GM18873 (cell line): ENCODE results near the gene B3GALT6.
"Not testable (repeated sequence)": the region's sequence is repeated elsewhere in the genome, so short reads cannot be mapped to it uniquely, and the experiment has no call there.

Experiments
- ATAC-seq: cut with Tn5 transposase; IDR thresholded peaks from one replicate; pipeline ENCODE4 v1.9.1; 2021; ENCODE audit warnings: mild to moderate bottlenecking, moderate library complexity, moderate number of reproducible peaks; ENCODE audit not compliant: unreplicated experiment, low FRiP score

The B3GALT6 gene

DNA sequence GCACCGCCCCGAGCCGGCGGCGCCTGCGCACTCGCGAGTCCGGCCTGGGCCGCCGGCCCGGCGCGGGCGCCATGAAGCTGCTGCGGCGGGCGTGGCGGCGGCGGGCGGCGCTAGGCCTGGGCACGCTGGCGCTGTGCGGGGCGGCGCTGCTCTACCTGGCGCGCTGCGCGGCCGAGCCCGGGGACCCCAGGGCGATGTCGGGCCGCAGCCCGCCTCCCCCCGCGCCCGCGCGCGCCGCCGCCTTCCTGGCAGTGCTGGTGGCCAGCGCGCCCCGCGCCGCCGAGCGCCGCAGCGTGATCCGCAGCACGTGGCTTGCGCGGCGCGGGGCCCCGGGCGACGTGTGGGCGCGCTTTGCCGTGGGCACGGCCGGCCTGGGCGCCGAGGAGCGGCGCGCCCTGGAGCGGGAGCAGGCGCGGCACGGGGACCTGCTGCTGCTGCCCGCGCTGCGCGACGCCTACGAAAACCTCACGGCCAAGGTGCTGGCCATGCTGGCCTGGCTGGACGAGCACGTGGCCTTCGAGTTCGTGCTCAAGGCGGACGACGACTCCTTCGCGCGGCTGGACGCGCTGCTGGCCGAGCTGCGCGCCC is at the start of gene B3GALT6:
TSS of gene B3GALT6 (plus strand) at position 30 of the 588 bp plus-strand sequence. CDS start at position 72, 42 bp downstream.
- ATAC-seq = no peak

DNA sequence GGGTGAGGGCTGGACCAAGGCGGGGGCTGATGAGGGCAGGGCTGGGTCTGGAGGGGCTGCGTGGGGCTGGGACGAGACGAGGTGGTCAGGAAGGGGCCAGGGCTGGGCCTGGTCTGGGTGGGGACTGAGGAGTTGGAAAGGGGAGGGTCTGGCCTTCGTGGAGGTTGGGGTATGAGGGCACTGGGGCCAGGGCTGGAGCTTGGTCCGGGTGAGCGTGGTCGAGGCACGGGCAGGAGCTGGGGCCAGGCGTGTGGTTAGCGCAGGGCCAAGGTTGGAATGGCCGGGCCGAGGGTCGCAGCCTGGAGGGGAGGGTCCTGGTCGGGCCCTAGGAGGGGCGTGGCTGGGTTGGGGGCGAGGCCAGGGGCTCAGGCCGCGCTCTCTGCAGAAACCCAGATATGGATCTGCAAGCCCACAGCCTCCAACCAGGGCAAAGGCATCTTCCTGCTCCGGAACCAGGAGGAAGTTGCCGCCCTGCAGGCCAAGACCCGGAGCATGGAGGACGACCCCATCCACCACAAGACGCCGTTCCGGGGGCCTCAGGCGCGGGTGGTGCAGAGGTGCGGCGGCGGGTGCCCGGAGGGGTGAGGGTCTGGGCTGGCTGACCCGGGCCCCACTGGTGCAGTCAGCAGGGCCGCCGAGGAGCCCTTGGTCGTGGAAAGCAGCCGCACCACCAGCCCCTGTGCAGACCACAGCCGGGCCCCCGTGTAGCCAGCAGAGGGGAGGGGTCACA is 49.4 kb upstream of the B3GALT6 start:
- ATAC-seq = no peak

DNA sequence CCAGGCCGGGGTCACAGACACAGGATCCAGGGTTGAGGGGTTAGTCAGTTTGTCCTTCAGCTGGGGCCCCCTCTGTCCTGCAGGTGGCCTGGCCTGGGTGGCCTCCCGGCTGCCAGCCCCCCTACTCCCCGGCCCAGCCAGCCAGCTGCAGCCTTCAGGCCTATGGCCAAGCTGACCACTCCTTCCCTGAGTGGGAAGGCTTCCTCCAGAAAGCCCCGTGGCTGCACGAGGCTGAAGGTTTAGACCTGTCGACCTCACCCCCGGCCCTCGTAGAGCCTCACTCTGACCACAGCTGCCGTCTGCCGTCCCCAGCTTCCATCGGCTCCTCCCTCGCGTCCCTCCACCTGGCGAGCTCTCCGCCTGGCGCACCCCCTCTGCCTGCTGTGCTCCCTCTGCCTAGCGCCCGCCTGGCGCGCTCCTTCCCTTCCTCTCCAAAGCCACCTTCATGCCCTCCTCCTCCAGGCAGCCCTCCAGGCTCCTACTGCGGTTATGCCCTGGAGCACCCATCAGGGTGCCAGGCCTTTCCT is 48.8 kb upstream of the B3GALT6 start:
- ATAC-seq = no peak

DNA sequence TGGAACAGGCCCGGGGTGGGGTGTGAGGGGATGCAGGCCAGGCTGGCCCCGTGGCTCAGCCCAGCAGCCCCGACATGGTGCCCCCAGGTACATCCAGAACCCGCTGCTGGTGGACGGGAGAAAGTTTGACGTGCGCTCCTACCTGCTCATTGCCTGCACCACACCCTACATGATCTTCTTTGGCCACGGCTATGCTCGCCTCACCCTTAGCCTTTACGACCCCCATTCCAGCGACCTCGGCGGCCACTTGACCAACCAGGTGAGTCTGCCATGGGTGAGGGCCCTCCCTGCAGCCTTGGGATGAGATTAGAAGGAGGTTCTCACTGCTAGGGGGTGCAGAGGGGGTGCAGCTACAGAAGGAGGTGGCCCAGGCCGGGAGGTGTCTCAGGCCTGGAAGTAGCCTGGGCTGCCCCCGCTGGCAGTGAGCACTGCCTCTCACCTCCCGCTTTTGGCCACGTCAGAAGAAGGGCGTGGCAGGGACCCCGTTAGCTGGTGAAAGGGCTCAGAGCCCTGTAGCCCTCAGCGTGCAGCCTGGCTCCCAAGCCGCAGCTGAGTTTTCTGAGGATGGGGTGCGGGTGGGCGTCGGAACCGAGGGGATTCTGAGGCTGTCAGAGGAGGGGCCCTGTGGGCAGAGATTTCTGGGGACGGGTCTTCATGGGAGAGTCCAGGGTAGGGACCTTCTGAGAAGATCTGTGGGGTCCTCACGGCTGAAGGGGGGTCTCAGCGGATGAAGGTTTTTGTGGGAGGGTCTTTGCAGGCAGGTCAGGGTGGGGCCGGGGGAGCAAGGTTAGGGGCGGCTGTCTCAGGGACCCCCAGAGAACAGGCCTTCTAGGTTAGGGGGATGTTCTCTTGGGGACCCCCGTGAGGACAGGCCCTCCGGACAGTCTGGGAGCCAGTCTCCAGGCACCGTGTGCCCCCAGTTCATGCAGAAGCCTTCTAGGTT is 47.9 kb upstream of the B3GALT6 start:
- no peak for ATAC-seq

DNA sequence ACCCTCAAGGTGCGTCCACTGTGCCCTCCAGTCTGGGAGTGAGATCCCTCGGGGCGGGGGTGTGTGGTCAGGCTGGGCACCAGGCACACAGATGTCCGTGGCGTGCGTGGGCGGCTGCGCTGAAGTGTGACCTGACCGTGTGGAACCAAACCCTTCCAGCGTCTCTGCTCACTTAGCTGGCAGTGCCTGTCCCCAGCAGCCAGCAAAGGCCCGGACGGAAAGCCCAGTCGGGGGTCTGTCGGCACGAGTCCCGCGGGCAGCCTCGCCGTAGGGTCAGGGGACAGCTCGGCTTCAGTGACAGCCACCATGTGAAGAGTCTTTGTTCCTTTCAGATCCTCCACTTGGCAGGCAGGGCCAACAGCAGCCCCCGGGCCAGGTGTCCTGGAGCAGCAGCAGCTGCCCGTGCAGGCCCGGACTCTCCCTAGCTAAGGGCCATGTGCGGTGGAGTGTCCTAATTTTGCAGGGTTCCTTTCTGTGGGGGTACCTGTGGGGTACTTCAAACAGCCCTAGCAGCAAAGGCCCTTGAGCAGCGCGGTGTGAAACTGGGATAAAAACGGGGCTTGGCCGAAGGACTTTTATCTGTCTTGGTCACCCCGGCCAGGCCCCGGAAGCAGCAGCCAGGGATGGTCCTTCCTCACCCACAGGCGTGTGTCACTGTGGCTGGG is 46.8 kb upstream of the B3GALT6 start:
- no peak for ATAC-seq

DNA sequence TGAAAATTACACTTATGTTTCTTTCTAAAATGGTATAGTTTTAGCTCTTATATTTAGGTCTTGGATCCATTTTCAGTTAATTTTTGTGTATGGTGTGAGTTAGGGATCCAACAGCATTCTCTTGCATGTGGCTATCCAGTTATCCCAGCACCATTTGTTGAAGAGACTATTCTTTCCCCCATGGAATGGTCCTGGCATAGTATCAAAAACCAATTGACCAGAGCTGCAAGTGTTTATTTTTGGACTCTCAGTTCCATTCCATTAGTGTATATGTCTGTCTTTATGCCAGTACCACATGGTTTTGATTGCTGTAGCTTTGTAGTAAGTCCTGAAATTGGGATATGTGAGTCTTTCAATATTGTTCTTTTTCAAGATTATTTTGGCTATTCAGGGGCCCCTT is 44.1 kb upstream of the B3GALT6 start:
- ATAC-seq = no peak

DNA sequence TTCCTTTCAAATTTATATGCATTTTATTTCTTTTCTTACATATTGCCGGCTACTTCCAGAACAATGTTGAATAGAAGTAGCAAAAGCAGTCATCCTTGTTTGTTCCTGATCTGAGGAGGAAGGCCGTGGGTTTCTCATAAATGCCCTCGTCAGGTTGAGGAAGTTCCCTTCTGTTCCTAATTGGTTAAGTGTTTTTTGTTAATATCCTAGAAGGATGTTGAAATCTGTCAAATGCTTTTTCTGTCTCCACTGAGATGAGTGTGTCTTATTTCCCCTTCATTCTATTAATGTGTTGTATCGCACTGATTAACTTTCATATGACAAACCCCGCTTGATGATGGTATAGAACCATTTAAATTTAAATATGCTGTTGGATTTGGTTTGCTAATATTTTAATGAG is 42.9 kb upstream of the B3GALT6 start:
- no peak for ATAC-seq

DNA sequence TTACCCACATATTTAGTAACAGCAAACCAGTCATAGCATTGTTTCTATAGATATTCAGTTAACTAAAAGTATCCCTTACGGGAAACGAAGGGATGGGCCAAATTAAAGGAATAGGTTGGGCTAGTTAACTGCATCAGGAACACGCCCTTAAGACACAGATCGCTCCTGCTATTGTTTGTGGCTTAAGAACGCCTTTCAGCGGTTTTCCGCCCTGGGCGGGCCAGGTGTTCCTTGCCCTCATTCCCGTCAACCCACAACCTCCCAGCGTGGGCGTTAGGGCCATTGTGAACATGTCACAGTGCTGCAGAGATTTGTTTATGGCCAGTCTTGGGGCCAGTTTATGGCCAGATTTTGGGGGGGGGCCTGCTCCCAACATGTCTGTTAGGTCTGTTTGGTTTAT is 40.3 kb upstream of the B3GALT6 start:
- ATAC-seq = no peak

DNA sequence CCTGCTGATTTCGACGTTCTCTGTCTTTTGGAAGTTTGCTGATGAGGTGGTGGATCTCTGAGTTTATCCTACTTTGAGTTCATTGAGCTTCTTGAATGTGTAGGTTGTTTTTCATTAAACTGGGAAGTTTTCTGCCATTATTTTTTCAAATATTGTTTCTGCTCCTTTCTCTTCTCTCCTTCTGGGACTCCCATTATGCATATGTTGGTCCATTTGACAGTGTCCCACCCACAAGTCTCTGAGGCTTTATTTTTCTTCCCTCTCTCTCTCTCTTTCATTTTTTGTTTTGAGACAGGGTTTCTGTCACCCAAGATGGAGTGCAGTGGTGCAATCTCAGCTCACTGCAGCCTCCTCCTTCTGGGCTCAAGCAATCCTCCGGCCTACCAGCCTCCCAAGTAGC is 37.3 kb upstream of the B3GALT6 start:
- ATAC-seq = no peak

DNA sequence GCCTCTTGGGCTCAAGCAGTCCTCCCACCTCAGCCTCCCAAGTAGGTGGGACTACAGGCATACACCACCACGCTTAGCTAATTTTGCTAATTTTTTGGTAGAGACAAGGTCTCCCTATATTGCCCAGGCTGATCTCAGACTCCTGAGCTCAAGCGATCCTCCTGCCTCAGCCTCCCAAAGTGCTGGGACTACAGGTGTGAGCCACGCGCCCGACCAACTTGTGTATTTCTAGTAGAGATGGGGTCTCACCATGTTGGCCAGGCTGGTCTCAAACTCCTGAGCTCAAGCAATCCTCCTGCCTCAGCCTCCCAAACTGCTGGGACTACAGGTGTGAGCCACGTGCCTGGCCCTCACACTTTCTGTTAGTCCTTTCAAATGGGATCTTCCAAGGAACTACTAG is 36.3 kb upstream of the B3GALT6 start:
- ATAC-seq = not testable (repeated sequence)

DNA sequence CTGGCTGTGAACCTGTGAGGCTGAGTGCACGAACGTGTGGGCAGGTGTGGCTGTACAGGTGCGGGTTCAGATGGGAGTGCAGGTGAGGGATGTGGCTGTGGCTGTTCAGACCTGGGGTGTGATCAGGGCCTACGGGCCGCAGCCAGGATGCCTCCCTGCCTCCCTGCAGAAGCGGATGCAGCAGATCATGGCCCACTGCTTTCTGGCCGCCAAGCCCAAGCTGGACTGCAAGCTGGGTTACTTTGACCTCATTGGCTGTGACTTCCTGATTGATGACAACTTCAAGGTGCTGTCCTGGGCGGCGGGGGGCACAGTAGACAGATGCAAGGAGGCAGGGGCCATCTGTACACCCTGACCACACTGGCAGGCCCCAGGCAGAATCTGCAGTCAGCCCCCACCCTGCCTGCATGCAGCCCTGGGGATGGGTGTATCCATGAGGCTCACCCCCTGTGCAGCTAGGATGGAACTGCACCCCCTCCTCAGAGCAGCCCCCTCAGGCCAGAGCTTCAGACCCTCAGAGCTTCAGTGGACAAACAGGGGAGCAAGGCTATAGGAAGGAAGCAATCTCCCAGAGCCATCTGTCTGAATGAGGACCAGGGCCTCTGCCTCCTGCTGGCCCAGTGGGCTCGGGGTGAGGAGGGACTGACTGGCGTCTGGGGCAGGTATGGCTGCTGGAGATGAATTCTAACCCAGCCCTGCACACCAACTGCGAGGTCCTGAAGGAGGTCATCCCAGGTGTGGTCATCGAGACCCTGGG is 35.4 kb upstream of the B3GALT6 start:
- no peak for ATAC-seq

DNA sequence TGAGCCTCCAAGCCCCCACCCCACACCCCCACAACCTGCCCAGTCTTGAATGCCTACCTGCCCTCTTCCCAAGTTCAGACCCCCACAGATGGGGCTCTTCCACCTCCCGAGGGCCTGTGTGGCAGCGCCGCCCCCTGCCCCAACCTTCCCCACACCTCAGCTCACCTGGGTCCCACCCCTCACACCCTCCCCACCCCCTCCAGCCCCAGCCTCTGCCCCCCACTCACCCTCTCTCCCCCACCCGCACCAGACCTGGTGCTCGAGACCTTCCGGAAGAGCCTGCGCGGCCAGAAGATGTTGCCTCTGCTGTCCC is 34.9 kb upstream of the B3GALT6 start:
- ATAC-seq = no peak

DNA sequence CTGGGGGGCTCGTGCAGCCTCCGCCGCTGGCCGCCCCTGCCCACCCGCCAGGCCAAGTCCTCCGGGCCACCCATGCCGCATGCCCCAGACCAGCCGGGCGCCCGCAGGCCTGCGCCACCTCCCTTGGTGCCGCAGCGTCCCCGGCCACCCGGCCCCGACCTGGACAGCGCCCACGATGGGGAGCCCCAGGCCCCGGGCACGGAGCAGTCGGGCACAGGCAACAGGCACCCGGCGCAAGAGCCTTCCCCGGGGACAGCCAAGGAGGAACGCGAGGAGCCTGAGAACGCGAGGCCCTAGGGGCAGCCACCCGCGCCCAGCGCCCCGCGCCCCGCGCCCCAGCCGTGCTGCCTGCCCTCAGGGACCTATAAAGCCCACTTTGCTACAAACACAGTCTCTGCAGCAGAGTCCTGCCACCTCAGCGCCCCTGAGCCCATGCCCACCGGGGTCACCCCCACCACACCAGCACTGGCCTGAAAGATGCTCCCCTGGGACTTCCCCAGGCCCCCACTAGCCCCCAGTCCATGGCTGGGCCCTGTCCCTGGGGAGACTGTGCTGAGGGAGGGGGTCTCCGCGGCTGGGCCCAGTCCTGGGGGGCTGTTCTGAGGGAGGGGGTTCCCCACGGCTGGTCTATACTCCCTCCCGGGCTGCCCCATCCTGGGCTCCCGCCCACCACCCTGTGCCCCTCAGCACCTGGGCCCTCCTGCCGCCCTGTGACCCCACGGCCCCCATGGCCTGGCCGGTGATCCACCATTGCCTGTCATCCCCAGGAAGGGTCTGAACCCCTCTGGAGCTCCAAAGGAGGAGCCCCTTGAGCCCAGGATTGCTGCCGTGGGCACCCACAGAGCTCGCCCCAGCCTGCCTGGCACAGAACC is 34.2 kb upstream of the B3GALT6 start:
- no peak for ATAC-seq

DNA sequence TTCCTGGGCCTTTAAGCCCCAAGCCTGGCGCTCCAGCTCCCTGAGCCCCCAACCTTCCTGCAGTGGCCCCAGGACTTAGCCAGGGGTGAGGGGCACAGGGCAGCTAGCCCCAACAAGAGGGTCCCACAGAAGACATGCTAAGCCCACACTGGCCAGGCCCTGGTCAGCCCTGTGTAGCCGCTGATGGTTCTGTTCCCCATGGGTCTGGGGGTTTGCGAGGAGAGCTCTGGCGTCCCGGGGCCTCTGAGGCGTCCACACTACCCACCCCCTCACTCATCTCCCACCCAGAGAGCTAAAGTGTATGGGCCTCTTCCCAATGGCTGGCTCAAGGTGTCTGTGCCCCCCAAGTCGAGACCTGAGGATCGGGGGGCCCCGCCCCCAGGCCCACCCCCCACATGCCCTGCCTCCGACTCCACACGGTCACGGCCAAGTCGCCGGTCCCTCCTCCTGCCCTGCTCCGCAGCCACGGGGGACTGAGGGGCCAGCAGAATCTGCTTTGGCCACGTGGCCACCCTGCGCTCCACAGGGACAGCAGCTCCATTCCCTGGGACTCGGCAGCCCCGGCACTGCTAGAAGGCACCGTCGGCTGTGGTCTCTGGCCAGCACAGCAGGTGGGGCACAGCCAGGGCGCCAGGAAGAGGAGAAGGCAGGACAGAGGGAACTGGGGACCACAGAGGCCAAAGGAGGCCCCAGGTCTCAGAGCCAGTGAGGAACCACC is 33.5 kb upstream of the B3GALT6 start:
- no peak for ATAC-seq

DNA sequence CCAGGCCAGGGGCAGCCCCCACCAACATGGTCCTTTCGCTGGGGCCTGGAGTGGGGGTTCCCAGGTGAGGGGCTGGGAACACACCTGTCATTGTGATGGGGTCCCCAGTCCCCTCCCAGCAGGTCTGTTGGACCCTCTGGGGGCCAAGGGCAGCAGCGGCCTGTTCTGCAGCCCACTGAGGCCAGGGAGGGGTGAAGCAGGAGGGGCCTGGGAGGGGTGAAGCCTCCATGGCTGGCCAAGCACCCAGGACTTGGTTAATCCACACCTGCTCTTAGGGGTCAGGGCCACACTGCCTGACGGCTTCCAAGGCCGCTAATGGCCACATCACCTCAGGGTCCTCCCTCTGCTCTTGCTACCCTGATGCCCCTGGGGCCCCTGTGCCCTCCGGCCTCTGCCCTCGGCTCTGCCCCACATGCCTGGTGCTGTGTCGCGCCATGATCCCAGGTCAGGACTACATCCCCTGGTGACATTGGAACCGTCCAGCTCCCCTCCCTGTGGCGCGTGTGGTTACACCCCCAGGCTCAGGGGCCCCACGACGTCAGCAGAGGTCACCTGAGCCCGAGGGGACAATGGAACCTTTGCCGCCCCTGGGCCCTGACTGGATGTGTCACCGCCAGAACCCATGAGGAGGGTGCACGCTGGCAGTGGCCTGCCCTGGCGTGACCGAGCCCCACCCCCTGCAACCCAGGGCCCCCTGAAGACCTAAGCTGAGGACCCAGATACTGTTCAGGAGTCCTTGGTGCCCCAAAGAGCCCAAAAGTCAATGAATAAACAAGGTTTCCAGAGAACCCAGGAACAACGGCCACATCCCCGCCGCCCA is 32.7 kb upstream of the B3GALT6 start:
- ATAC-seq = no peak

DNA sequence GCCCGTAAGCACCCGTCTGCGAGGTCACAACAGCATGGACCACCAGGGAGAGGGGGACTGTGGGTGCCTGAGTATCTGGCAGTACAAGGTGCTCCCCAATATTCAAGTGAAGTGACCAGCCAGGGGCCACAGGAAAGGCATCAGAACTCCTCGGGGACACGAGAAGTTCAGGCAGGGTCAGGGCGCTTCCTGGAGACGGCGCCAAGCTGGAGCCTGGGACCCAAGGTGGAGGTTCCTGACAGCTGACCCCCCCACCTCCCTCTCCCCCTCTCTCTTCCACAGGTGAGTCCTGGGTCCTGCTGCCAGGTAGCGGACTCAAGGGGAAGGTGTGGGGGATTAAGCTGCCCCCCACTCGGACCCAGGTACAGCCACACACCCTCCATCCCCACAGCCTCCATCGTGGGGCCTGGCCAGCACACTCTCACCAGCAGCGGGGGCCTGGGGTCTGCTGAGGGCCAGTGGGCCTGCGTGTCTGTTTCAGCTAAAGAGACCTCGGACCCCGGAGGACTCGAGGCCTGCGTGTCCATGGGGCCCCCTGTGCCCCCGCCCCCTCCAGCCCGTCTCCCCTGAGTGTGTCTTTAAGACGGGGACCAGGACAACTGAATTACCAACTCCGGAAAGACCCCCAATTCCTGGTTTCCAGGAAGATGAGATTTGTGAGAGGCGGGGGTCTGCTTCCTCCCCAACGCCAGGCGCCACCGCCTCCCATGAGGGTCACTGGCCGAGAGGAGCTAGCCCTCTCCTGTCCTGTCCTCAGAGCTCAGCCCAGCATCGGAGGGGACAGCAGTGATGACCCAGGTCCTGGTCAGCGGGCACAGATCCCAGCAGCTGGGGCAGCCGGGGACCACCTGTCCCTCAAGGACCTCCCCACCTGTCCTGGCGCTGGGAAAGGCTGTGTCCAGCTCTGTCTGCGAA is 31.8 kb upstream of the B3GALT6 start:
- no peak for ATAC-seq
